OCI-LY1 (cell line): ENCODE measurements around the gene SYNE2.

Source experiments
- H2AFZ ChIP-seq: fragments of 200-600 bp; sonication (generic), shearing (Covaris generic); 2 replicates; pipeline ENCODE4 v1.6.0; 2014; ENCODE audit warnings: antibody characterized with exemption, mild to moderate bottlenecking, low read length
- H3F3A ChIP-seq: fragments of 200-600 bp; sonication (generic), shearing (Covaris generic); 2 replicates; pipeline ENCODE4 v1.6.0; 2014; ENCODE audit warnings: mild to moderate bottlenecking, antibody characterized with exemption, low read length, moderate library complexity; ENCODE audit not compliant: insufficient read depth
- H3K27ac ChIP-seq: fragments of 200-600 bp; sonication (generic); 2 replicates; pipeline ENCODE4 v1.5.1; 2014; ENCODE audit warnings: low read length, mixed run types, mild to moderate bottlenecking, low read depth; ENCODE audit not compliant: poor library complexity, severe bottlenecking
- H3K27me3 ChIP-seq: fragments of 200-600 bp; sonication (generic); 2 replicates; pipeline ENCODE4 v1.6.0; 2014; ENCODE audit warnings: antibody characterized with exemption, mild to moderate bottlenecking, low read length, moderate library complexity; ENCODE audit not compliant: insufficient read depth
- H3K36me3 ChIP-seq: fragments of 200-600 bp; sonication (generic); 2 replicates; pipeline ENCODE4 v1.6.1; 2014; ENCODE audit warnings: mild to moderate bottlenecking, antibody characterized with exemption, low read length, moderate library complexity, mixed read lengths; ENCODE audit not compliant: insufficient read depth
- H3K4me1 ChIP-seq: fragments of 200-600 bp; sonication (generic); 2 replicates; pipeline ENCODE4 v1.5.1; 2014; ENCODE audit warnings: mild to moderate bottlenecking, low read length, moderate library complexity; ENCODE audit not compliant: insufficient read depth, severe bottlenecking
- H3K4me2 ChIP-seq: fragments of 200-600 bp; sonication (generic), shearing (Covaris generic); 2 replicates; pipeline ENCODE4 v1.6.1; 2014; ENCODE audit warnings: low read length
- H3K4me3 ChIP-seq: fragments of 200-600 bp; sonication (generic); 2 replicates; pipeline ENCODE4 v1.5.1; 2014; ENCODE audit warnings: low read length, low read depth, mild to moderate bottlenecking, mixed read lengths; ENCODE audit not compliant: poor library complexity, severe bottlenecking
- H3K79me2 ChIP-seq: fragments of 200-600 bp; shearing (Covaris generic); 2 replicates; pipeline ENCODE4 v1.6.1; 2016; ENCODE audit warnings: mixed run types, low read length, mixed read lengths; ENCODE audit not compliant: insufficient read depth
- H3K9ac ChIP-seq: fragments of 200-600 bp; sonication (generic), shearing (Covaris generic); 2 replicates; pipeline ENCODE4 v1.6.1; 2014; ENCODE audit warnings: mild to moderate bottlenecking, low read length, mixed read lengths
- H3K9me2 ChIP-seq: fragments of 200-600 bp; sonication (generic), shearing (Covaris generic); 2 replicates; pipeline ENCODE4 v1.6.1; 2014; ENCODE audit warnings: low read depth, mild to moderate bottlenecking, low read length, mixed read lengths
- H3K9me3 ChIP-seq: fragments of 200-600 bp; shearing (Covaris generic); 2 replicates; pipeline ENCODE4 v1.6.1; 2014; ENCODE audit warnings: low read length, mixed read lengths
- H4K20me1 ChIP-seq: fragments of 200-600 bp; sonication (generic), shearing (Covaris generic); 2 replicates; pipeline ENCODE4 v1.6.0; 2016; ENCODE audit warnings: mild to moderate bottlenecking, low read length; ENCODE audit not compliant: insufficient read depth
- CTCF ChIP-seq: fragments of 200-600 bp; sonication (generic), shearing (Covaris generic); IDR thresholded peaks from 2 replicates; pipeline ENCODE4 v1.5.1; 2017; ENCODE audit warnings: mild to moderate bottlenecking, antibody characterized with exemption, low read length, moderate library complexity, mixed read lengths
- EZH2 ChIP-seq: fragments of 200-600 bp; sonication (generic), shearing (Covaris generic); IDR thresholded peaks from 2 replicates; pipeline ENCODE4 v1.8.0; 2017; ENCODE audit warnings: borderline replicate concordance, mixed run types, mild to moderate bottlenecking, antibody characterized with exemption, low read length, moderate library complexity, mixed read lengths

Gene SYNE2

GRCh38 chr14:63981569-63981968 lies 128.8 kb downstream of the SYNE2 start:
- Histone ChIP-seq H4K20me1 (no peaks in the 10 kb centered on the region), H3K9me2 (no peaks in the 10 kb centered on the region), H3K27me3 (no peaks in the 10 kb centered on the region), H3K4me3 (no peak overlapping the region), H2AFZ (no peak overlapping the region), H3K4me2 (no peak overlapping the region), H3K9ac (no peak overlapping the region), H3K79me2 (no peaks in the 10 kb centered on the region), H3K27ac (no peak overlapping the region), H3K36me3 (peaks cover 82% of the 10 kb centered on the region), H3K9me3 (no peaks in the 10 kb centered on the region), H3K4me1 (no peaks in the 10 kb centered on the region), H3F3A (no peaks in the 10 kb centered on the region)
- TF ChIP-seq EZH2, result no peak
- no peak for TF ChIP-seq CTCF

- H3K27ac ChIP-seq, result no peak overlapping the region
- H3K9me3 ChIP-seq, result no peaks in the 10 kb centered on the region
- no peaks in the 10 kb centered on the region for H3K27me3 ChIP-seq
- peaks cover 83% of the 10 kb centered on the region for H3K36me3 ChIP-seq
- H3K9ac ChIP-seq, result no peak overlapping the region
- no peaks in the 10 kb centered on the region for H4K20me1 ChIP-seq
- H2AFZ ChIP-seq, result no peak overlapping the region
- H3F3A ChIP-seq, result no peaks in the 10 kb centered on the region
- H3K4me1 ChIP-seq, result no peaks in the 10 kb centered on the region
- no peak overlapping the region for H3K4me2 ChIP-seq
- H3K4me3 ChIP-seq, result no peak overlapping the region
- H3K9me2 ChIP-seq, result no peaks in the 10 kb centered on the region
- TF ChIP-seq EZH2 (no peak), CTCF (no peak)
- H3K79me2 ChIP-seq, result no peaks in the 10 kb centered on the region
These were observed 129.4 kb downstream of the SYNE2 start for GRCh38 chr14:63982156-63982555.

GRCh38 chr14:63982629-63983028 lies 129.8 kb downstream of the SYNE2 start:
- TF ChIP-seq EZH2 (no peak), CTCF (no peak)
- Histone ChIP-seq H3K9me3 (no peaks in the 10 kb centered on the region), H3K4me2 (no peak overlapping the region), H3K79me2 (no peaks in the 10 kb centered on the region), H3K9ac (no peak overlapping the region), H4K20me1 (no peaks in the 10 kb centered on the region), H3K9me2 (no peaks in the 10 kb centered on the region), H3K36me3 (peaks cover 82% of the 10 kb centered on the region), H3K4me3 (no peak overlapping the region), H3K4me1 (no peaks in the 10 kb centered on the region), H3K27me3 (no peaks in the 10 kb centered on the region), H3F3A (no peaks in the 10 kb centered on the region), H3K27ac (no peak overlapping the region), H2AFZ (no peak overlapping the region)
